ENCODE data around the gene RTEL1.

Gene RTEL1

DNA sequence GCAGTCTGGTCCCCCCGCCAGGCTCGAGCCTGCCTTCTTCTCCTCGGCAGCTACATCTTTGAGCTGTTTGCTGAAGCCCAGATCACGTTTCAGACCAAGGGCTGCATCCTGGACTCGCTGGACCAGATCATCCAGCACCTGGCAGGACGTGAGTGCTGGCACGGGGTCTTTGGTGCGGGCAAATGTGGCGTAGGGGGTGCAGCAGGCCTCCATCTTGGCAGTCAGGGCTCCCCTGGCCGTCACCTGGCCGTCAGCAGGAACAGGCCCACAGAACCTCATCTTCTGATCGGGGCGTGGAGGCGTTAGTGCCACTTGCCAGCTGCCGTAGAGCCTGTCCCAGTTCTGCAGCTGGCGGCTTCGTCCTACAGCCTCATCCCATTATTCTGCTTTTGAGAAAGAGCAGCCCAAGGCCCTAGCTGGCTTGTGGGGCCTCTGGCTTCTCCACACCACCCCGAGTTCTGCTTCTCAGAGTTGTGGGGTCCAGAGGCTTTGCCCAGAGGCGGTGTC is 21.7 kb downstream of the RTEL1 start:
- in situ Hi-C loops (cut with MboI; ENCODE audit: low pct_unique_long_range_greater_than_20kb, low sequenced_read_pairs, unreplicated experiment) = no loop called here
- no peak for DNase-seq (ENCODE audit: low spot score)
- TF ChIP-seq, protein P1, sequence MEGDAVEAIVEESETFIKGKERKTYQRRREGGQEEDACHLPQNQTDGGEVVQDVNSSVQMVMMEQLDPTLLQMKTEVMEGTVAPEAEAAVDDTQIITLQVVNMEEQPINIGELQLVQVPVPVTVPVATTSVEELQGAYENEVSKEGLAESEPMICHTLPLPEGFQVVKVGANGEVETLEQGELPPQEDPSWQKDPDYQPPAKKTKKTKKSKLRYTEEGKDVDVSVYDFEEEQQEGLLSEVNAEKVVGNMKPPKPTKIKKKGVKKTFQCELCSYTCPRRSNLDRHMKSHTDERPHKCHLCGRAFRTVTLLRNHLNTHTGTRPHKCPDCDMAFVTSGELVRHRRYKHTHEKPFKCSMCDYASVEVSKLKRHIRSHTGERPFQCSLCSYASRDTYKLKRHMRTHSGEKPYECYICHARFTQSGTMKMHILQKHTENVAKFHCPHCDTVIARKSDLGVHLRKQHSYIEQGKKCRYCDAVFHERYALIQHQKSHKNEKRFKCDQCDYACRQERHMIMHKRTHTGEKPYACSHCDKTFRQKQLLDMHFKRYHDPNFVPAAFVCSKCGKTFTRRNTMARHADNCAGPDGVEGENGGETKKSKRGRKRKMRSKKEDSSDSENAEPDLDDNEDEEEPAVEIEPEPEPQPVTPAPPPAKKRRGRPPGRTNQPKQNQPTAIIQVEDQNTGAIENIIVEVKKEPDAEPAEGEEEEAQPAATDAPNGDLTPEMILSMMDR (IDR thresholded peaks at IDR 0.05; ENCODE audit: extremely low read depth, insufficient read depth, missing control alignments) = no peak

DNA sequence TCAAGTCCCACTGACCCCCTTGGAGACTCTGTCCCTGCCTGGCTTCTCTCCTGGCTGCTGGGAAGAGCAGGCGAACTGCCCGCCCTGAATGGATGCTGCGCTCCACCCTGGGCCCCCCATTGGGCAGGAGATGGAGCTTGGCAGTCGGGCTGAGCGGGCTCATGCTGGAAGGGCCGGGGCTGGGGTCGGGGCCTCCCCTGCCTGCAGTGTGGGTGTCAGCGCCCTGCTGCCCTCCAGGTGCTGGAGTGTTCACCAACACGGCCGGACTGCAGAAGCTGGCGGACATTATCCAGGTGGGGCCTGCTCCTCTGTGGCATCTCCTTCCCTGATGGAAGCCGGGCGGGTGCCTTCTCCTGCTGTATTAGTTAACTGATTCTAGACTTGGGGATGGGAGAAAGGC is 22.3 kb downstream of the RTEL1 start:
- in situ Hi-C loops (cut with MboI; ENCODE audit: low pct_unique_long_range_greater_than_20kb, low sequenced_read_pairs, unreplicated experiment) = no loop called here
- TF ChIP-seq, protein P1 (IDR thresholded peaks at IDR 0.05; ENCODE audit: extremely low read depth, insufficient read depth, missing control alignments) = no peak
- DNase-seq (ENCODE audit: low spot score) = no peak

DNA sequence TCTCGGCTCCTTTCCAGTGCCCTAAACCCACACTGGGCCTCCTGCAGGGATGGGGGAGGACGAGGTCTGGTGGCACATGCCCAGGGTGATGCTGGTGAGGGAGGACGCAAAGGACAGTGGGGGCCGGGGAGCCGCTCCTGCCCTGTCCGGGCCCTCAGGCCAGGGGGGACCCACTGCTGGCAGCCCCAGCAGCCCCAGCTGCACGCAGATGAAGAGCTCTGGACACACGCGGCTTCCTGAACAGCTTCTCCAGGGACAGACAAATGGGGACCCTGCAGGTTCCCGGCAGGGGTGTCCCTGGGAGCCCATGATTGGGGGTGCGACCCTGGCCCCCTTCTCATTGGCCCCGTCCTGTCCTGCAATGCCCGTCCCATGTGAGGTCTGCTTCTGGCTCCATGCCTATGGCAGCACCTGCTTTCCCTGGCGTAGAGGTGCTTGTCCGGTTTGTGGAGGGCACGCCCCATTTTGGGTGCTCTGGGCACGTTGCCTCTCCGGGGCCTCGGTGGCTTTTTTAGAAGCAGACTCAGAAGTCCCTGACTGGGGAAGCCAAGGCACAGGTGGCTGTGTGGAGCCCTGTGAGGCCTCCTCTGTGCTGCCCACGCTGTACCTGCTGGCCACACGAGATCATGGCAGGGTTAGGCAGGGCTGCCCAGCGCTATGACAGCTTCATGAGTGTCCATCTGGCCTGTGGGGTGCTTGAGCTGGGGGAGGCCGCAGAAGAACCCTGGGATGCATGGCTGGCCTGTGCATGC is 22.9 kb downstream of the RTEL1 start:
- TF ChIP-seq, protein P1 (IDR thresholded peaks at IDR 0.05; ENCODE audit: extremely low read depth, insufficient read depth, missing control alignments) = no peak
- in situ Hi-C loops (cut with MboI; ENCODE audit: low pct_unique_long_range_greater_than_20kb, low sequenced_read_pairs, unreplicated experiment) = no loop called here
- DNase-seq (ENCODE audit: low spot score) = no peak

DNA sequence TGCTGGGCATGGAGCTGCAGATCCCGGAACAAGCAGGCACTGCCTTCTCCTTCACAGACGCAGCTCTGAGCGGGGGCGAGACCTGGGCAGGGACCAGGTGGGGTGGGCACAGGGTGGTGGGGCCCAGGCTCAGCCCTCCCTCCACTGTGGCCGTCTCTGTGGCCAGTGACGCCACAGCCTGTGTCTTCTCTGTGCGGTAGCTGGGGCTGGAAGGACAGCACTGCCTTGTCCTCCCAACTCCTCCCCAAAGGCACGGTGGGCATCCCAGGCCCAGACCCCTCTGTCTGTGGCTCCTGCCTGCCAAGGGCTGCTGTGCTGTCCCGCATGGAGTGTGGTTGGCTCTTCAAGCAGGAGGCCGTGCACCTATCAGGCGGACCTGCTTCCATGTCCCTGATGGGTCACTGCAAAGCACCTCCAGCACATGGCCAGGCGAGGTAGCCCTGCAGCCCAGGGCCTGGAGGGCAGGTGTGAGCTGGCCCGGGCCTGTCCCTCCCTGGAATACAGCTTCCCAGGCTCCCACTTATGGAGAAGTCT is 23.6 kb downstream of the RTEL1 start:
- in situ Hi-C loops (cut with MboI; ENCODE audit: low pct_unique_long_range_greater_than_20kb, low sequenced_read_pairs, unreplicated experiment) = no loop called here
- TF ChIP-seq, protein P1 (IDR thresholded peaks at IDR 0.05; ENCODE audit: extremely low read depth, insufficient read depth, missing control alignments) = no peak
- no peak for DNase-seq (ENCODE audit: low spot score)

DNA sequence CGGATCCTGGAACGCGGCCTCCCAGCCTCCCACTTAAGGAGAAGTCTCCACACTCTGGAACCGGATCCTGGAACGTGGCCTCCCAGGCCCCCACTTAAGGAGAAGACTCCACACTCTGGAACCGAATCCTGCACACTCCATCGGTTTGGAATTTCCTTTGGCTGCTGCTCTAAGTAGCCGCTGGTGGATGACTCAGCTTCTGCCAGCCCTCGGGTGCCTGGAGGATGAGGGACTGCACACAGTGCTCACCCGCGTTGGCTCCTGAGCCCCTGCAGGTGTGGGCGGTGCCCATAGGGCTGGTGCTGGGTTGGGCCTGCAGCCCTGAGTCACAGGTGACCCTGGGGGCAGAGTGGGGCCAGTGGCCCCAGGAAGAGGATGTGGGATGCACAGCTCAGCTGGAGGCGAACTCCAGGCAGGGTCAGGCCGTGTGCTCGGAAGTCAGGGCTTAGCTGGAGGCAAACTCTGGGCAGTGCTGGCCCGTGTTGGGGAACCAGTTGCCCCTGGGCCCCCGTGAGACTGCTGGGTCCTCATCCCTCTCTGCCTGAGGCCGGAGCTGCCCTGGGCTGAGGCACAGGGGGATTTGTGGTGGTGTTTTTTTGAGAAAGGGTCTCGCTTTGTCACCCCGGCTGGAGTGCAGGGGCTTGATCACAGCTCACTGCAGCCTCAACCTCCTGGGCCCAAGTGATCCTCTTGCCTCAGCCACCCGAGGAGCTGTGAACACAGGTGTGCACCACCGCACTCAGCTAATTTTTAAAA is 24.4 kb downstream of the RTEL1 start:
- no peak for DNase-seq (ENCODE audit: low spot score)
- in situ Hi-C loops (cut with MboI; ENCODE audit: low pct_unique_long_range_greater_than_20kb, low sequenced_read_pairs, unreplicated experiment) = no loop called here
- TF ChIP-seq, protein P1 (IDR thresholded peaks at IDR 0.05; ENCODE audit: extremely low read depth, insufficient read depth, missing control alignments) = no peak

DNA sequence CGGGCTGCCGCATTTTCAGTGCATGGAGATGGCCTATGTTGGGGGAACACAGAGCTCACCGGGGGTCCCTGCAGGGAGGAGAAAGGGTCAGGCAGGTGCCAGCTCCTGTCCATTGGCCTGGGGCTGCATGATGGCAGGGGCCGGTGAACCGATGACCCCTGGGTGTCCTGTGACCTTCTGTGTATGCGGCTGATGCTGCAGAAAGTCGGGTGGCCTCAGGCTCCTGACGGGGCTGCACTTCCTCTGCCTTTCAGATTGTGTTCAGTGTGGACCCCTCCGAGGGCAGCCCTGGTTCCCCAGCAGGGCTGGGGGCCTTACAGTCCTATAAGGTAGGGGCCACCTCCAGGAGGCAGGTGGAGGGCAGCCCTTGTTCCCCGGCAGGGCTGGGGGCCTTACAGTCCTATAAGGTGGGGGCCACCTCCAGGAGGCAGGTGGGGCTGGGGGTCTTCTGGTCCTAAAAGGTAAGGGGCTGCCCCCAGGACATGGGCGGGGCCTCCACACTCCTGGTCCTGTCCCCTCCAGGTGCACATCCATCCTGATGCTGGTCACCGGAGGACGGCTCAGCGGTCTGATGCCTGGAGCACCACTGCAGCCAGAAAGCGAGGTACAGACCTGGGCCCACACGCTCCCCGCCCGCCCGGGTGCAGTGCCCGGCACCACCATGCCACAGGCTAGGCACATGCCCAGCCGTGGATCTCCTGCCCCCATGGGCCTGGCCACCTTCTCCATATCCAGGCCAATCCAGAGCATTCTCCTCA is 27.3 kb downstream of the RTEL1 start:
- no peak for DNase-seq (ENCODE audit: low spot score)
- TF ChIP-seq, protein P1 (IDR thresholded peaks at IDR 0.05; ENCODE audit: extremely low read depth, insufficient read depth, missing control alignments) = no peak
- in situ Hi-C loops (cut with MboI; ENCODE audit: low pct_unique_long_range_greater_than_20kb, low sequenced_read_pairs, unreplicated experiment) = no loop called here

Data from GM13977 (cell line).